NCI-H2107 (cell line): ENCODE data around the gene TRIO.

Experiments used
- DNase-seq: peaks from one replicate; lab custom pipeline; 2025; lab: John Stamatoyannopoulos, UW

TRIO gene

DNA sequence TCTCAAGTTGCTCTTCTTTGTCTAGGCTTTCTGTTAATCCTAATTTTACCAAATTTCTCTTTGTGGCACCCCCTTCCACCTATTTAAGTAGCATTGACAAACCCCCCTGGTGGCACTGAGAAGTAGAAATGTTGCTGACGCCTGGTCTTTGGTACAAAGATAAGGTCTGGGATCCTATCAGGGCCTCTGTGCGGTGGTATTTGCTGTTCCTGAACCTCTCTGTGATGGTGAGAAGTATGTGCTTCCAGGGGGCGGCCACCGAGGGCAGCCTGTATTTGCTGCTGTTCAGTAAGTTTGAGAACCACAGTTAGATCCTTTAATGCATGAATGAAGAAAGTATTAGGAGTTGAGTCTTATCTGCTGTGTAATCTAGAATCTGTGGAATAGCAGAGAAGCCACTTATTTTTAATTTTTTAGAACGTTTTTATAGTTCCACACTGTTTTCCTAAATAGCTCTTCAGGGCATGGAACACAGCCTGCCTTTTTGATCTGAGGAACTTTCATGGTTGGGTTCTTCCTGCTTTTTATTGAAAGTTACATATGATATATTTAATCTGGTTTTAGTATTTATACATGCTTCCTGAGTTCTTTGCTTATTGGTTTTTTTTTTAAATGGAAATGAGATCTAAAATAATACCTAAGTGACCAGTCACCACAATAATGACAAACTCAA lies 124.2 kb downstream of the TRIO start:
- no peak for DNase-seq

GRCh38 chr5:14267991-14268708 lies 125.0 kb downstream of the TRIO start:
- DNase-seq: no peak

- peak; percentile 35 for DNase-seq
Measured at GRCh38 chr5:14268738-14269137, 125.6 kb downstream of the TRIO start.

DNA sequence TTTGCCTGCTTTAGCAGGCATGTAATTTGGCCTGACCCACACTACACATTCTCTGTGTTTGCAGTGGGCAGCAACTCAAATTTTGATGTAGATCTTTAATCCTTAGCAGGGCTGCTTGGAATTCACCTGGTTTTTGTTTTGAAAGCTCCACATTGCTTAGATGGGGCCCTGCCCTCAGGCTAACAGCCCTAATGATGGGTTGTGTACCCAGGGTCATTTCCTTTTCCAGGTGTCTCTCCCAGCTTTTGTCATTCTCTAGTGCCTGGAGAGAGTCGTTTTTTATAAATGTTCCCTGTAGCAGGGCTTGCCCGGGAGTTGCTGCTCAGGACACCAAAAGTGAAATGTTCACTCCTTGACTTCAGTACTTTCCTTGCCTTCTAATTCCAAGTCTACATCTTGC lies 126.3 kb downstream of the TRIO start:
- DNase-seq: no peak

- peak; percentile 65 for DNase-seq
Measured at GRCh38 chr5:14270209-14270702, 127.1 kb downstream of the TRIO start.

- DNase-seq: no peak
Measured at GRCh38 chr5:14272548-14273205, 129.5 kb downstream of the TRIO start.

DNA sequence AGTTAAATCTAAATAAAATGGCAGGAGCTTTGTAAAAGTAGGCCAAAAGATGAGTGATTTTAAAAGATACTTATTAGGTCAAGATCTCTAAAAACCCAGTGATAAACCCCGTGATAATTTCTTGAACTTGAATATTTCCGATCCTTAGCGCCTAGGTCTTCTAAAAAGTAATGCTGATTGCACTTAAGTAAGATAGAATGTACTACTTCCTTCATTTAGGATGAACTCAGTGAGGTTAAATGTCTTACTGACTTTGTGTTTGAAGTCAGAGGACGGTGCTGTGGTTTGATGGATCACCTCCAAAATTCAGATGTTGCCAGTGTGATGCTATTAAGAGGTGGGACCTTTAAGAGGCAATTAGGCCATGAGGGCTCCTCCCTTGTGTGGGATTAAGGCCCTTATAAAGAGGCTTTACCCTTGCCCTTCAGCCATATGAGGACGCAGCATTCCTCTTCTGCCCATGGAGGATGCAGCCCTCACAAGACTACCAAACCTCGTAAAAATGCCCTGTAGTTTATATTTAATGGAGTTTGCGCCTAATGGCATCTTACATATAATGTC lies 130.1 kb downstream of the TRIO start:
- DNase-seq: no peak

GRCh38 chr5:14276380-14276779 lies 133.2 kb downstream of the TRIO start:
- DNase-seq: no peak

DNA sequence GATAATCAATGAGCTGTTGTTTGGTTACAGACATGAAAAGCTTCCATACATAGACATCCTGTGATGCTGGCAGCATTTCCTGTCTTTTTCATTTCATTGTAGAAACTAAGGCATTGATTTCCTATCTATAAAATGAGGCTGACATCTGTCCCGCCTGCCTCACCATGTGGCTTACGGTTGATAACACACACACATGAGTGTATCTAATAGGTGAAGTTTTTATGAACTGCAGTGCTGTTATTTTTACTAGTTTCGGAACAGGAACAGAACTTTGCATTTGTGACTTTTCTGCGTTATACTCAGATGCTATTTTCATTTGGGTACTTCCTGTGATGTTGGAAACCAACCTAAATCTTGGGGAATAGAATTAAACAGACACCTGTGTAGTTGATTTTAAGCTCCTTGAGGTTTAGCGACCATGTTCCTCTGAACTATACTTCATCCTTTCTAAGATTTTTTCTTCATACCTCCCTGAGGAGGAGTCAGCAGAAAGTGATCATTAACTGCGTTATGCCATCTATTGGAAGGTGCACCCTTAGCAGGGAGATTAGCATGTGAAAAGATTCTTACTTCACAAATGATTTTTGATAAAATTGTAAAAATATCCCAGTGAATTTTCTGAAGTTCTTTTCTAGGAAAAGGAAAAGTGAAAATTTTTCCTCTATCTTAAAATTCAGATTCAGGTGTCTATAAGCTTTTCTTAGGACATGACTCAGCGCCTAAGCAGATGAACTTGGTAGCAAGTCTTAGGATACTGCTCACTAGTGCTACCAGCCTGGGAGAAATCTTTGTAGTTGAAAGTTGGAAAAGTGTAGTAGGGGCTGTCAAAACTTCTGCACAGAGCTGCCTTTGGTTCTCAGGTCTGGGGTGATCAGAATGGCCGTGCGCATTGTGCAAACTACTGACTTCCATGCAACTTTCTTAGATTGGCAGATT lies 134.5 kb downstream of the TRIO start:
- DNase-seq: no peak

DNA sequence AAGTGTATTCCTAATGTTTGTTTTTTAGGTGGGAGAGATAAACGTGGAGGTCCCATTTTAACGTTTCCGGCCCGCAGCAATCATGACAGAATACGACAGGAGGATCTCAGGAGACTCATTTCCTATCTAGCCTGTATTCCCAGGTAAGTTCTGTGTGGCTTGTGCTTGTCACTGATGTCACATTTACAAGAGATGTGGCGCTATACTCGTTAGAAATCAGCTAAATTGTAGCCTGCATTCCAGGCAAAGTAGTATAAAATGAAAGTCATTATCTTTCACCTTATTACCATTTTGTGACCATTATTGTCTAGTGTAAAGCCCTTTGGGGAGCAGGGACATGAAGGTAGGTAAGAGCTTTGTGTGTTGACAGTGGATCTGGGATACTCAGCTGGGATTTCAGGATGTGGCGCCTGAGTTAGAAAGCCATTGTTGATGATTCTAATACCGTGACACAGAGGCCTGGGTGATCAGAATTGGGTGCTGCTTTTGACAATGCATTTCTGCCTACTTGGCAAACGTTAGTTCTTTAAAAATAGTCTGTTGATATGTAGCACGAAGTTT lies 137.2 kb downstream of the TRIO start:
- DNase-seq: no peak

DNA sequence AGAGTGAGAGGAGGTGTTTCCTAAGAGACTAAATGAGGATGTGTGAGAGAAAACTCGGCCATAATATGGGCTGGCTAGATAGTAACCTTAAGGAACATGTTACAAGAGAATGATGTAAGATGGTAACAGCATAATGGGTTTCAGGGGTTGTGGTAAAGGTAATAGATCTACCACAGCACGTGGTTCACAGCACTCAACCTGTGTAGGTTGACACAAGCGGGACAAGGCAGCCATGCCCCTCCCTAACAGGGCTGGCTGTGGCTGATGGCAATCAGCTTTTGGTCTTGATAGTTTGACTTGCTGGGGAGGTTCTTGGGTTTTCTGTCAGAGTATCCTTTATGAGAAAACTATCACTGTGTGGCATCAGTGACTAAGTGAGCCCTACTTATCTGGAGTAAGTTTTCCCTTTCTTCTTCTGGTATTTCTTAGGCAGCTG lies 138.6 kb downstream of the TRIO start:
- DNase-seq: no peak

DNA sequence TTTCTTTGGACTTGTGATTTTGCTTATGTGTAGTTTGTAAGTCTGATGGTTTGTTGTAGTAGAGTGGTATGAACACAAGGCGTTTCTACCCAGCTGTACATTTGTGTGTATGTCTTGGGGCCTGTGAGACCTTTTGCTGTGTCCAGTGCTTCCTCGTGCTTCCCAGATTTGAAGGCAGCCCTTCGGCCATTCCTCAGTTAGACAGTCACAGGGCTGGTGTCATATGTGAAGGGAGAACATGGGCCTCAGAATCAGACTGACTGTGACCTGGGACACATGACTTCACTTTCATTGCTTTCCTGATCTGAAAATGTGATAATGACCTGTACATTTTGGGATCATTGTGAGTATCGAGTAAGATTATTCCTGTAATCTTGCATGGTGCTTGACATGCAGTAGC lies 140.0 kb downstream of the TRIO start:
- DNase-seq: no peak

DNA sequence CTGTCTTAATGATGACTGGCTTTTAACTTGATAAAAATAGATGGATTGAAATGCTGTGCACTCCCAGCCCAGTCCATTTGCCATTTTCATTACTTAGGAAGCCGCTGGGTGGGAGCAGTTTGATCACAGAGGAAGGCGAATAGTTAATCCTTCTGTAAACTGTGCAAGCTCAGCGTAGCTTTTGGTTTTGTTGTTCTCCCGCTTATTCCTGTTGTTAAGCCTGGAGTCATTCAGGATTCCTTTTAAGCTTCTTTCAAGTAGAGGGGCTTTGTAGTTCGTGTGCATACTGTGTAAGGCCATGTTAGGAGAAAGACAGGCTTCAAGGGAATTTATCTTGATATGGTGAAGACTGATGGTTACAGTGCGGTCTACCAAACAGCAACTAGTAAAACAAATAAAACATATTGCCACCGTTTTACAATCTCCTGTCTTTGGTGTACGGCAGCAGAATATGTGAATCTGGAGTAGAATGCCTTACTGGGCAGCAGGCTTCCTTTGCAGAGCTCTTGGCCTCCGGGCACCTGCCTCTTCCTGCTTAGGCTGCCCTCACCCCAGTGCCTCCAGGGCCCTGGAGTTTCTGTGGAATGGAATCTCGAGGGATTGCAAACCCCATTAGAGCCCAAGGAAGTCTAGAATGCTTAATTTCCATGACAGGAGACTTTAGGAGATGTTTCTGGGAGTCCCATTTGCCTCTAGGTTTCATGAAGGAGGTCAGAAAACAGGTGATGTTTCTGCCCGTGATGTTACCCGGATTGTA lies 141.4 kb downstream of the TRIO start:
- DNase-seq: no peak

DNA sequence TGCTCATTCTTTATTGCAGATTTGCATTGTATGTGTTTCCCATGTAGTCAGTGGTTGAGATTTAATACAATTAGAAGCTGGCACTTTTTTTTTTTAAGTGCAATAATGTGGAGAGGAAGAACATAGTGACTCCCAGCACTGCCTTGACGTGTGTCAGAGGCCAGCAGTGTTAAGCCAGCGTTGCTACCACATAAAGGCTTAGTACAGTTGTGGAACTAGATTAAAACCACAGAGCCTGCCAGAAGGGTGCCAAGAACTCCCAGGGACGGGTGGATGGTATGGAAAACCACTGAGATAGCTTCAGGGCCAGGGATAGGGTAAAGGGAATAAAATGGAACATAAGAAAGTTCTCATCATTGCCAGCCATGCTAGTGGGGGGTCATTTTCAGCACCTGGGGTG lies 142.9 kb downstream of the TRIO start:
- no peak for DNase-seq

DNA sequence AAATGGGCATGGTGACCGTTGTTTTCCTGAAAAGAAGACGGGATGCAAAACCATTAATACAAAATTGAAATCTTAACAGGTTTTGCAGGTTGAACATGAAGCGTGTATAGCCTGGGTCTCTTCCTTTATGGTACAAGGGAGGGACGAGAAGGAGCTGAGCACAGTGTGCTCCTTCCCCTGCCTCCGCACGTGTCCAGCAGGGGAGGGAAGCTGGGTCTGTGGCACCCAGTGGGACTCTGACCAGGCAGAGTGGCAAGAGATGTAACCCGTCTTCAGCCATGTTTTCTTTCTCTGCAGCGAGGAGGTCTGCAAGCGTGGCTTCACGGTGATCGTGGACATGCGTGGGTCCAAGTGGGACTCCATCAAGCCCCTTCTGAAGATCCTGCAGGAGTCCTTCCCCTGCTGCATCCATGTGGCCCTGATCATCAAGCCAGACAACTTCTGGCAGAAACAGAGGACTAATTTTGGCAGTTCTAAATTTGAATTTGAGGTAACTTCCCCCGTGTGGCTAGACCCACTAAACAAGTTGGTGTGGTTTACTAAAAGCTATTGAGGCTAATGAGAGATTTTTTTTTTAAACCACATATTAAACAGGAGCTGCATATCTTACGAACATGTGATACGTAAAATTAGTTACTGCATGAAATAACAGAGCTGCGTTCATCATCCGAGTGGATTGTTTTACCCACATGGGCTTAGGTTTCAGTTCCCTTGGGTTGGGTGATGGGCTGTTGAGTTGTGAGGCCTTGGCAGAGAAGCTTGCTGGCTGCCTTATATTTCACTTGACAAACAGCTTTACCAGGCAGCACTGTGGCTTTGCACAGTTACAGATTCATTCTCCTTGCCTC lies 143.7 kb downstream of the TRIO start:
- DNase-seq: no peak

DNA sequence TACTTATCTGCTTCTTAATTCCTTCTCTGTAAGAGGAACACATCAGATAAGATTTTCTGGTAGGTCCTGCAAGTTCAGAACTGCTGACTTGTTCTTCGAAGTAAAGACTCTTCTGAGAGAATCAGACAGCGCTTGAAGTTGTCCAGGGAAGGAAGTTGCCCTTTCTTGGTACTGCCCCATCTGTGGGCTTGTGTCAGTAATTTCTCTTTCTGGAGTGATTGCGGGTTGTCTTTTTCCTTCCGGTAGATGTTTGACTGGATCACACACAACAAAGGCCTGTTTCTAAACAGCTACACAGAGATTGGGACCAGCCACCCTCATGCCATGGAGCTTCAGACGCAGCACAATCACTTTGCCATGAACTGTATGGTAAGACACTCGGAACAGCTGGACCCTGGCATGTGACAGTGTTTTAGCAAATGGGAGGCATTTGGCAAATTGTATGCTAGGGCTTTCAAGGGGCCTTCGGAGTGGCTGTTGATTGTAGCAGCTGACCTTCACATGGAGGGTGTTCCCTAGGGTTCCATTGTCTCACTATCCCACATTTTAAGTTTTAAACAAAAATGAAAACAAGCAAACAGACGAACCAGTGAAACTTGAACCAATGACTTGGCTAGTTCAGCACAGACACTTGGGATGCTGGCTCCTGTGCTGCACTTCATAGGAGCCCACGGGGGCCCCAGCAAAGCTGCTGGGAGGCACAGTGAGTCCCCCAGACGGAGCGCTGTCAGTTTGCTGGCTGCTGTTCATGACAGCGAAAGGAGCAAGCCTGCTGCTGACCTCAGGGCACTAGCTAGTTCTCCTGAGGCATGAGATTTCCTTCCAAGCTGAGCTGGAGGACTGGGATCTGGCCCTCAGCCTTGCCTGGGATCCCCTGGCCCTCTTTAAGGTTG lies 149.9 kb downstream of the TRIO start:
- DNase-seq: no peak

DNA sequence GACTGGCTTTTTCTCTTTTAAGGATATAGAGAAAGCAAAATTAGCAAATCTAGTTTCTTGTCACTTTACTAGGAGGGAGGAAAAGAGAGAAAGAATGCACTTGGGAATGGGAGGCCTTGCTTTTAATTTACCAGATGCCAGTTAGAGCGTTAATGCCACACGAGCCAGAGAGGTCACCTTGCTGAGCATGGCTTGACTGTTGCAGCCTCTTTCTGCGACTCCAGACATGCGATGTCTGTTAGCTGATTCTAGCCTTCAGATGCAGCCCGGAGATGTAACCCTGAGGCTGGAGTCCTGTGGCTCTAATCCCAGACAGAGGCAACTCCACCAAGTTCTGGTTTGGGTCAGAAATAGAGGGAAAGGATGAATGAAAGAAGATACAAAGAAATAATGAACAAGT lies 152.5 kb downstream of the TRIO start:
- DNase-seq: no peak

GRCh38 chr5:14296533-14297331 lies 153.6 kb downstream of the TRIO start:
- no peak for DNase-seq
